GM19455 (cell line): ENCODE data around the gene CD28.
"Not testable (repeated sequence)": the region's sequence is repeated elsewhere in the genome, so short reads cannot be mapped to it uniquely, and the experiment has no call there.

Experiments used
- ATAC-seq: cut with Tn5 transposase; IDR thresholded peaks from one replicate; pipeline ENCODE4 v1.9.1; 2021; ENCODE audit not compliant: unreplicated experiment

Gene CD28

DNA sequence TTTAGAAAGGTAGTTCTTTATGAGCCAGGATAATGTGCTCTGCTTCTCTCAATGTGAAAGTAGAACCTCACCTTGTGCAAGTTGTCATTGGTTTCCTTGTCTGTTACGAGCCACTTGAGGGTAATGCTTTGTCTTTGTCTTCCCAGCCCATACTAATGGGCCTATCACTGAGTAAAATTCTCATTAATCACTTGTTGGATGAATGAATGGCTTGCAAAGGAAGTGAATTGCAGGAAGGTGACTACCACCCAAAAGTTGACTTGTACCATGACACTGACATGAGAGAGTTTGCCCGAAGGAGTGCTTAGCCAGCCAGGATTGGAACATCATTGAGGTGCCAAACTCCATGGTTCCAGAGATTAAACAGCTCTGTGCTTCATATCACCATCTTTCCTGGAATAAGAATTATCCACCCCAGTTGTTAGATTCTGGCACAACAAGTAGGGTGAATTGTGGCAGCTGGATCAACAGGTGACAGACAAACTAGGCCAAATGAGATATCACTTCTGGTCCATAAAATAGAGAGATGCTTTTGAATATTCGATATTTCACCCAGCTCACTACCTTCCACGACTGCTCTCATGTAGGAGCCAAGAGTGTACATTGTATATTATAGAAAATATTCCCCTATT lies 20.5 kb upstream of the CD28 start:
- no peak for ATAC-seq

DNA sequence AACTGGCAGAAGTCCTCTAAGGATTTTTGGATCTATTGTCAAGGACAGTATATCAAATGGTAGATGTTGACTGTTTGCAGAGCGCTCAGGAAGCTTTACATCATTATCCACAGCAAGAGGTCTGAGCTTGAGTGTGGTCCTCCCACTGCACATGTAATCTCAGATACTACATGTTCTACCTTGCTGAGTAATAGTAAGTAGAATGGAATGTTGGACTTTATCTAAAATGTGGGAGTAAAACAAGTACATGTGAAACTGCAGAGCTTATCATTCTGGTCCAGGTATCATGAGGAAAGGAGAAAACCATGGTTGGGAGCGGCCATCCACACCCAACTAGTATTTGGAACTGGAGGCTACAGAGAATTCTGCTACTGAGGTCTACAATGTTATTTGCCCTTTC lies 19.3 kb upstream of the CD28 start:
- no peak for ATAC-seq

DNA sequence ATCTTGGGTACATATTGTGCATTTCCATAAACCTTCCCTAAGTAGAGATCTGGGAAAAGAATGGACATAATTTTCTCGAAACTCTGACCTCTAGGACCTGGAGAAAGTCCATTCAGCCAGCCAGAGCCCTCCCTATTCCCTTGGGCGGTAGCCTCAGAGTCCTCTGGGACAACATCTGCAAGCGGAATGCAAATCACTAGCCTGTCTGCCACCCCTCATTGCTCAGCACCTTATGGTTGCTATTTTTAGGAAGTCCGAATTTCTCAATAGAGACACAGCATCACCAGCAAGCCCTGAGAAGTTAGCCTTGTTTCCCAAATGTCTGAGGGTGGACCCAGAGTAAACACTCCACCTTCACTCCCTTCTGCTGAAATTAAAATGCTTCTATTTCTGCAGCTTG lies 17.6 kb upstream of the CD28 start:
- peak; percentile 48 for ATAC-seq

DNA sequence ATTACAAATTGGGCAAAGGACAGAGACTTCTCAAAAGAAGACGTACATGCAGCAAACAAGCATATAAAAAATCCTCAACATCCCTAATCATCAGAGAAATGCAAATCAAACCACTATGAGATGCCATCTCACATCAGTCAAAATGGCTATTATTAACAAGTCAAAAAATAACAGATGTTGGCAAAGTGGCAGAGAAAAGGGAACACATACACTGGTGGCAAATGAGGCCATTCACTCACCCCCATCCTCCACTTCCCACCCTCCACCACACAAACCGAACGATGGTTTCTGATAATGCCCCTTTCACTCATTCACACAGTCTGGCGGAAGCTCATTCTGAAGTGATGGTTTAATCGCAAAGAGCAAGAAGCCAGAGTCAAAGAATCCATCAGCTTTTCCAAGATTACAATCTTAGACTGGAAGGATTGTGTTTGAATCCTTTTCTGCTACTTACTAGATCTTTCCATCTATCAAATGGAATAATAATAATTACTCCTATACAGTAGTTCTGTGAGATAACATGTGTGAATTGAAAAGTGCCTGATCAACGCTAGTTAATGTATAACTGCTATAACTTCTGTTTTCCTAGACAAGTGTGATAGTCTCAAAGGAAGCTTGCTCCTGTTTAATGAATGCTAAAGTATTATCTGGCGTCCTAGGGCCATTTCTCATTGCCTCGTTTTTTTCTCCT lies 16.9 kb upstream of the CD28 start:
- no peak for ATAC-seq

DNA sequence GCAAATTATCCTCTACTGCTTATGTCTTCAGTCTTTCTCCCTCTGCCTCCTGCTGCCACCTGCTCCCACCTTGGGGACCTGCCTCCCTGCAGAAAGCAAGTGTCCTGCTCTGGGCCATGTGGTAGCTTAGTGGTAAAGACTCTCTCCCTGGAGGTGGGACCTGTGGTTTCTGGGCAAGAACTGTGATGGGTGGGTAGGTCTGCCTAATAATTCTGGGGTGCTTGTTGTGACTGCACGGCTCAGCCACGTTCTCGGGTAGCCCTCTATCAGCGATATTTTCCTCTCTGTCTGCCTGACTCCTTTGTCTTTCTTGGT lies 16.4 kb upstream of the CD28 start:
- ATAC-seq = no peak

DNA sequence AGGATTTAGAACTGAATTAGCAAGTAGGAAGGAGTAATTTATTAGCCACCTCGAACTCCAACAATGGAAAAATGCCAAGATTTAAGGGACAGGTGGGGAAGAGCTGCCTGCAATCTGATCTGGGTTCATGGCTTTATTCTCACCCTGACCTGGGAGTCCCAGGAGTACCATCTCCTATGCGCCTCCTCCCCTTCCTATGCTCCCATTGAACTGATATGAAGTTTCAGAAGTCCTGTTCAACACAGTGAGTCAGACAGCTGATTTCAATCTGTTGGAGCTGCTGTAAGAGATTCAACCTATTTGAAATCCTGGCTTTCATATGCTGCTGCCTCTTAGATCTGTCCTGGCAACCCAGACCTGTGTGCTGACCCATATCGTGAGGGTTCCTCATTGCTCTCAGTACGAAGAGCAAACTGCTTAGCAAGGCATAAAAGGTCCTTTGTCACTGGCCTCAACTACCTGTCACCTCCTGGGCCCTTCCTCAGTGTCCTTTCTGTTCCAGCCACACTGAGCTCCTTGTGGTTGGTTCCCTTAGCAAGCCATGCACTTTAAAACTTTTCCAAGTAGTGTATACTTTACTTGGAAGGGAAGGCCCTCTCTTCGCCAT lies 15.9 kb upstream of the CD28 start:
- no peak for ATAC-seq

DNA sequence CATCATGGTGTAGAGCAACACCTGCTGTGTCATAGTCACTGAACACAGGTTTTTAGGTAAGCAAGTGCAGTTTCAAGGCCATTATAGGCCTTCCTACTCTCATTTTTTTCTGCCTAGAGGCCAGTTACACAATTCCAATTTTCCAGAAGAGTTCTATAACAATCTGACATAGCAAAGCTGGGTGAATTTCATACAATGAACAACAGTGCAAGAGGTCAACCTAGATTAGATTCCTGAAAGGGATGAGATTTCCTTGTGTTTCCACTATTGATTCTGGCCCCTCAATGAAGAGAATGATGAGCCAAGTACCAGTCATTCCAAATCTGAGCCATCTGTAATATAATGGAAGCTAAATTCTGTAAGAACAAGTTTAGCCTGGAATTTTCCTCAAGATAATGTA lies 15.3 kb upstream of the CD28 start:
- no peak for ATAC-seq

DNA sequence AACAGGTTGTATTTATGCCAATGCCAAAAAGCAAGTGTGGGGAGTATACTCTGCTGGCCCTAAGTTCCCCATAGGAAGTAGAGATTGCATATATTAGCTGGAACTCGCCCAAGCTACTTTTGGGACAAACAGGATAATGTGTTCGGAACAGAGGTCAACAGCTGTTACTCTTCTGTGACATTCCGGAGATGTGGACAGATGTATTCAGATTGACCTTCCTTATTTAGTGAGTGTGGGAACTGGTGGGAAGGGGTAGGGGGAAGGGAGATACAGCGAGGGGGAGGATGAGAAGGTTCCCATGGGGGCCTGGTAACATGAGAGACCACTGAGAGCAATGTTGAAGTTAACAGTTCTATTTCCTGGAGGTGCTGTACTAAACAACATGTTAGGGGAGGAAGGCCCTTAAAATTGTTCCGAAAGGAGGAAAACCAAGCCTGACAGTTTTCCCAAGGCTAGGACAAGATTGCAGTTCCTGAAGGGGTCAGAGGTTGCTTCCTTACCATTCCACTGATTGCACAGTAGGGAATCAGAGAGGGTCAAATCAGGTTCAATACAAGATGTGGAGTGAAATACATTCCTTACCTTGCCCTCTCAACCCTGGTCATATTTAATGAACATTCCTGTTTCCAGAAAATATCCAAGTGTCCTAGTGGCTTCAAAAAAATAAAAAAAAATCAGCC lies 14.3 kb upstream of the CD28 start:
- ATAC-seq = no peak

DNA sequence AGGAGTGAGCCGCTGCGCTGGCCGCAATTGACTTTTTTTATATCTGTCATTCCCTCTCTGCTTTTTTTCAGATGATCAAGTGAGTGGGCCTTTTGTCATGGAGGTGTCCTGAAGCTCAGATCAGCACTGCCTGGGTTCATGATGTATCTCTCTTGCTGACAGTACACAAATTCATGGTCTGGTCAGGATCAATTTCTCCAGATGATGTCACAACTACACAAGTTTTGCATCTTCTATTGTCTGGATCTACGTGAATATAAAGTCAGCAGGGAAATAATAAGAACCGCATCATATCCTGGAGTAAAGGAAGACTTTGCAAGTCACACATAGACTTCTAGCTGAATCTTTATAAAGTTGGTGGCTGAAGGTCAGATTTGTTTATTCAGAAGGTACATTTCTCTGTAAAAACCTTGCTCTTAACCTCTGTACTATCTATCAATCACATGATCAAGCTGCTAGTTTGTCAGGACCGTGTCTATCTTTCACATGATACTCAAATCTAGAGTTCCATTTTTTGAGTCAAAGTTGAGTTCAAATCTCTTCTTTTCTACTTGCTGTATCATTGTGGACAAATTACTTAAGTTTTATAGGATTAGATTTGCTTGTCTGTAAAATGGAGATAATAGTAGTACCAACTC lies 13.1 kb upstream of the CD28 start:
- no peak for ATAC-seq

DNA sequence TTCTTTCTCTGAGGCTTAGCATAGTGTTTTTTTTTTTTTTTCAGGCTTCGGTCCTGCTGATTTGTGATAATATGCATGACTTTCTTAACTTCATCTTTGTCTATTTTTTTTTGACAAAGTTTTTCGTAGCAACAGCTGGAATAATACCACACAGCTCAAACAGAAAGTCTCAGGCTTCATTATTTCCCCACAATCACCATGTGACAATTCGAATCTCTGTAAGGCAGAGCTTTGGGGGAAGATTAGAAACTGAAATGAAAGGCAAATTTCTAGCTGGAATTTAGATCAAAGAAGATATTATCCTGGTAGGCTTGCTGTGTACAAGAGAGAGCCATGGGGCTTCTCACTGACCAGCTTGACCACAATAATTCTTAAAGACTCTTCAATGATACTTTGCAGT lies 12.2 kb upstream of the CD28 start:
- ATAC-seq = no peak

DNA sequence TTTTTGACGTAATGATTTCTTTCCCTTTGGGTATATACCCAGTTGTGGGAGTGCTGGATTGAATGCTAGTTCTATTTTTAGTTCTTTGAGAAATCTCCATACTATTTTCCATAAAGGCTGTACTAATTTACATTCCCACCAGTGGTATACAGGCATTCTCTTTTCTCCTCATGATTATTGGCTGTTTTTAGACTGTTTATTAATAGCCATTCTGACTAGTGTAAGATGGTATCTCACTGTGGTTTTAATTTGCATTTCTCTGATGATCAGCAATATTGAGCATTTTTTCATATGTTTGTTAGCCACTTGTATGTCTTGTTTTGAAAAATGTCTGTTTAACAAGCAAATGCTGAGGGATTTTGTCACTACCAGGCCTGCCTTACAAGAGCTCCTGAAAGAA lies 9.2 kb upstream of the CD28 start:
- no peak for ATAC-seq

DNA sequence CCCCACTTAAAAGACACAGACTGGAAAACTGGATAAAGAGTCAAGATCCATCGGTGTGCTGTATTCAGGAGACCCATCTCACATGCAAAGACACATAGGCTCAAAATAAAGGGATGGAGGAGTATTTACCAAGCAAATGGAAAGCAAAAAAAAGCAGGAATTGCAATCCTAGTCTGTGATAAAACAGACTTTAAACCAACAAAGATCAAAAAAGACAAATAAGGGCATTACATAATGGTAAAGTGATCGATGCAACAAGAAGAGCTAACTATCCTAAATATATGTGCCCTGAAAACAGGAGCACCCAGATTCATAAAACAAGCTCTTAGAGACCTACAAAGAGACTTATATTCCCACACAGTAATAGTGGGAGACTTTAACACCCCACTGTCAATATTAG lies 8.7 kb upstream of the CD28 start:
- ATAC-seq = not testable (repeated sequence)

DNA sequence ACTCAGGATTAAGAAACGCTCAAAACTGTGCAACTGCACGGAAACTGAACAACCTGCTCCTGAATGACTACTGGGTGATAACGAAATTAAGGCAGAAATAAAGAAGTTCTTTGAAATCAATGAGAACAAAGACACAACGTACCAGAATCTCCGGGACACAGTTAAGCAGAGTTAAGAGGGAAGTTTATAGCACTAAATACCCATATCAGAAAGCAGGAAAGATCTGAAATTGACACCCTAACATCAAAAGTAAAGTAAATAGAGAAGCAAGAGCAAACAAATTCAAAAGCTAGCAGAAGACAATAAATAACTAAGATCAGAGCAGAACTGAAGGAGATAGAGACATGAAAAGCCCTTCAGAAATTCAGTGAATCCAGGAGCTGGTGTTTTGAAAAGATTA lies 8.0 kb upstream of the CD28 start:
- not testable (repeated sequence) for ATAC-seq

DNA sequence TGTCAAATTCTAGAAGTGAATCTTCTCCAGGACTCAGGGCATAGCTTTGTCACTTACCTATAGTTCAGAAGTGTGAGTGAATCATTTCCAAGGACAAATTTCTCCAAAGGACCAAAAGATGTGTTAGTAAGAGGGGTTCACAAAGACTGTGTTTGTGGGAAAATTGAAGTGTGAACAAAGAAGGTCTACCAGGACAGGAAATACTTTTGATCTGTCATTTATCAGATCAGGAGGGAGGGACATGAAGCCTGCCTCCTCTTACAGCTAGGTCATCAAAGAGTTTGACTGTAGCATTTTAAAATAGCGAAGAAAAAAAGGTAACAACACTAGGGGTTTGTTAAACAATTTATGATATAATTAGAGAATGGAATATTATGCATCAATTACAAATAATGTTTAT lies 2.0 kb upstream of the CD28 start:
- ATAC-seq = no peak

DNA sequence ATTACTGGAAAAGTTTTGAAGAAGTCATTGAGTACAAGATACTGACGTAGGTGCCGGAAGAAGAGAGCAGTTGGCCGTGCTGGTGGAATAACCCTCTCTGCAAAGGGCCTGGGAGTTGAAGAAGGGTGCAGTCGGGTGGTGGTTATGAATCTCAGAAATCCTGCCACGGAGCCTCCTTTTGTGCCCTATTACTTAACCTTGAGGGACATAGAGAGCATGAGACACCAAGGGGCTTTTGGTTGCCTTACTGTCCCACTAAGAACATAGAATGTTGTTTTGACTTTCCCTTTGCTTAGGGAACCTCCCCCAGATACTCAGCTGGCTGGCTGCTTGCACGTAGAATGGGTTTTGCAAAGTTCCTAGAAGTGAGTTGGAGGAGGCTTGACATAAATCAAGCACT lies 1.3 kb upstream of the CD28 start:
- ATAC-seq = no peak

DNA sequence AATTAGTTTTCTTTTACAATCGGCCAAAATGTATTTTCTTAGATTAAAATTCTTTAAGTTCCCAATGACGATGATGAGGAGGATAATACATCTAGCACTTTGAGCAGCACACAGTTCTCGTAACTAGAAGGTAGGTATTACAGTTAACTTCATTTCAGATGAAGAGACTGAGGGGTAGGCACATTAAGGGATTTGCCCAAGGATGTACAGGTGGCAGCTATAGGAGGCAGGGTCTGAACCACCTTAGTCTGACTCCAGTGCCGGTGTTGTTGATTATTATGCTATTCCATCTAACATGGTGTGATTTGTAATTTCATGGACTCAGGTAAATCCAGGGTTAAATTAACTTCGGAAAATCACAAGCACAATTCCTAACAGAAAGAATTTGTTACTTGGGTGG lies 1.1 kb downstream of the CD28 start:
- no peak for ATAC-seq

DNA sequence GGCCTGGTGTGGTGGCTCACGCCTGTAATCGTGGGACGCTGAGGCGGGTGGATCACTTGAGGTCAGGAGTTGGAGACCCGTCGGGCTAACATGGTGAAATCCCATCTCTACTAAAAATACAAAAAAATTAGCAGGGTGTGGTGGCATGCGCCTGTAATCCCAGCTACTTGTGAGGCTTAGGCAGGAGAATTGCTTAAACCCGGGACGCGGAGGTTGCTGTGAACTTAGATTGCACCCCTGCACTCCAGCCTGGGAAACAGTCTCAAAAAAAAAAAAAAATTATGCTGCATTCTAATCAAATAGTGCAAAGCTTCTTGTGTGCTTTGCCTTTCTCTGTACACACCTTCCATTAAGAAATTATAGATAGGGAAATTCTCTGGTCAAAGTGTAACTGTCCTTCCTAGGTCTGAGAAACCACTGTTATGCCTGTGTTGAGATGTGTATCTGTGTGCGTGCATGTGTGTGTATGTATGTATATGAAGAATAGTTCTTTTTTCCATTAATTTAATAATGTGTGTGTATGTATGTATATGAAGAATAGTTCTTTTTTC lies 2.5 kb downstream of the CD28 start:
- no peak for ATAC-seq

DNA sequence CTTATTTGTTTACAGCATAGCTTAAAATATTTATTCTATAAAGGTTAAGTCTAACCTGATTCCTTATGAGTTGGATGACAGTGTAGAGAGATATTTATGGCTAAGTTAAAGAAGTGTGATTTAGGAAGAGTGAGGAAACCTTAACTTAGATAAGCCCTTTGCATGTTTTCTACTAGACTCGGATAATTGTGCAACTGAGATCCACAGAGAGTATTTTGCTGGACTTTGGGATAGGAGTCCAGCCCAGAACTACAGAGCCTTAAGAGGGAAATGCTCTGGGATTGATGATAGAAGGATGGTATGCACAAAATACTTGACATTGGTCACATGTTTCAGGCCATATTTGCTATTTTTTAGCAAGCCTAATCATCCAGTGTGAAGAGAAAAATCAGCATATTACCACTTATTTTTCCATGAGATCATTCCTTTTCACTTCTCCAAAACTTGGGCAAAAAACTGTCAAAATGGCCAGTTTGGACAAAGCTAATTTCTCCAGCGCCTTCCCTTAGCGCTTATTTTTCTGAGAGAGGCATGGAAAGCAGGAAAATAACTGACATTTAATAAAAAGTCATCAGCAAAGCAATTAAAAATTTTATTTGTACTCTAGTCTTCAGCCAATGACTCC lies 3.1 kb downstream of the CD28 start:
- no peak for ATAC-seq

DNA sequence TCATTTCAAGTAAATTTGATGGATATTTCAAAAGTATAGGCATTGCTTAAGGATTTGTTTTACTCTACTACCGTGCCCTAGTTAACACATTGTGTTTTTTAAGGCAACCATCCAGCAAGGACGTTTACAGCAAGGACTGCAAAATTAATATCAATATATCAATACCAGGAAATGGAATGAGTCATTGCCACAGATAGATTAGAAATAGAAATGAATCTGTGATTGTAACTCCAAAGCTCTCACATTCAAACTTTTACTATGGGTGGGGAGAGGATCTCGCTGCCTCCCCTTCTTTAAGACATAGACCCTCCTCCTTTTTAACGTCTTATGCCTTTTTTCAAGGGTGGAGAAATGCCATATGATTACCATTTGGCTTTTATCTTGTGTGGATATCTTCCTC lies 3.8 kb downstream of the CD28 start:
- no peak for ATAC-seq

DNA sequence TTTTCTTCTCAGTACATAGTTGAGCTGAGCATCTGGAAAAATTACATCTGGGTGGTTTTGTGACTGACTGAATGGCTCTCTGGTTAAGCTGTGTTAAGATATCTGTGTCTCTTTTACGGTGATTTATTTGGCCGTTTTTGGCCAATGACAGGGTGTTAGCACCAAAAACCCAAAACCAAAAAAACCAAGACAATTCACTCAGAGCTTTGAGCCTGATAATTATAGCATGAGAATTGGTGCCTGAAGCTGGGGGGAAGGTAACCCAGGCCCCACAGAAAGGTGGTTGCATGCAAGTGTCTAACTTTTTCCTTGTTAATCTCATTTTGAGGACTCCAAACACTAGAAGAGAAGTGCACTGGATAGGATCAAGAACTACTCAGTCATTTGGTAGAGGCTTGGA lies 4.5 kb downstream of the CD28 start:
- ATAC-seq = no peak

DNA sequence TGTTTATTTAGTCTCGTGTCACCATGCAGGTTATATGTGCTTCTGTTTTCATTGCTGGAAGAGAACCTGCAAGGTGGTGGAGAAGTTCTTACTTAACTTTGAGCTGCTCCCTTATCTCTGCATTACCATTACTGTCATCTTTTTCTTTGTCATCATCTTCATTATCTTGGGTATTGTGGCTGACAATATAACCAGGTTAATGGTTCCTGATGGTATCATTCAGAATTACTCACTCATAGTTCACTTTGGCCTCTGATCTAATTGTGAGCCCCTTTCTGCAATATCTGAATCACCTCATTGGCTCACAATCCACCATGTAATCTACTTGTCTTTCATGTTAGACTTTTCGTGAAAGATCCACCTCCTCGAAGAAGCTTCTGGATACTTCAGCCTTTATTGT lies 5.0 kb downstream of the CD28 start:
- no peak for ATAC-seq
